ENCODE results near the gene AR.

Gene AR, protein sequence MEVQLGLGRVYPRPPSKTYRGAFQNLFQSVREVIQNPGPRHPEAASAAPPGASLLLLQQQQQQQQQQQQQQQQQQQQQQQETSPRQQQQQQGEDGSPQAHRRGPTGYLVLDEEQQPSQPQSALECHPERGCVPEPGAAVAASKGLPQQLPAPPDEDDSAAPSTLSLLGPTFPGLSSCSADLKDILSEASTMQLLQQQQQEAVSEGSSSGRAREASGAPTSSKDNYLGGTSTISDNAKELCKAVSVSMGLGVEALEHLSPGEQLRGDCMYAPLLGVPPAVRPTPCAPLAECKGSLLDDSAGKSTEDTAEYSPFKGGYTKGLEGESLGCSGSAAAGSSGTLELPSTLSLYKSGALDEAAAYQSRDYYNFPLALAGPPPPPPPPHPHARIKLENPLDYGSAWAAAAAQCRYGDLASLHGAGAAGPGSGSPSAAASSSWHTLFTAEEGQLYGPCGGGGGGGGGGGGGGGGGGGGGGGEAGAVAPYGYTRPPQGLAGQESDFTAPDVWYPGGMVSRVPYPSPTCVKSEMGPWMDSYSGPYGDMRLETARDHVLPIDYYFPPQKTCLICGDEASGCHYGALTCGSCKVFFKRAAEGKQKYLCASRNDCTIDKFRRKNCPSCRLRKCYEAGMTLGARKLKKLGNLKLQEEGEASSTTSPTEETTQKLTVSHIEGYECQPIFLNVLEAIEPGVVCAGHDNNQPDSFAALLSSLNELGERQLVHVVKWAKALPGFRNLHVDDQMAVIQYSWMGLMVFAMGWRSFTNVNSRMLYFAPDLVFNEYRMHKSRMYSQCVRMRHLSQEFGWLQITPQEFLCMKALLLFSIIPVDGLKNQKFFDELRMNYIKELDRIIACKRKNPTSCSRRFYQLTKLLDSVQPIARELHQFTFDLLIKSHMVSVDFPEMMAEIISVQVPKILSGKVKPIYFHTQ

GRCh38 chrX:67543818-67544217 lies at the start of gene AR:
AR (plus strand) TSS chrX:67544021; CDS start chrX:67545147, 1,126 bp downstream.
- peak within 1 kb of the TSS; percentile 68; the same call in 1 of the 2 replicates for H3K9ac ChIP-seq (ENCODE audit: low read depth, low read length)
- peak within 1 kb of the TSS; percentile 71 for H3K4me3 ChIP-seq (ENCODE audit: low read length)
- no peak within 1 kb of the TSS for H3K27ac ChIP-seq (ENCODE audit: low read length)
- peaks cover 48% of the 10 kb centered on the region for H3K27me3 ChIP-seq (ENCODE audit: insufficient read depth, low read length)
- H3K36me3 ChIP-seq (ENCODE audit: insufficient read depth, low read depth, low read length), result no peaks in the 10 kb centered on the region
- H3K9me3 ChIP-seq (ENCODE audit: insufficient read depth, low read depth, low read length), result no peaks in the 10 kb centered on the region
- no peaks in the 10 kb centered on the region; the same call in 1 of the 2 replicates for H3K4me1 ChIP-seq (ENCODE audit: insufficient read depth, low read length)

DNA sequence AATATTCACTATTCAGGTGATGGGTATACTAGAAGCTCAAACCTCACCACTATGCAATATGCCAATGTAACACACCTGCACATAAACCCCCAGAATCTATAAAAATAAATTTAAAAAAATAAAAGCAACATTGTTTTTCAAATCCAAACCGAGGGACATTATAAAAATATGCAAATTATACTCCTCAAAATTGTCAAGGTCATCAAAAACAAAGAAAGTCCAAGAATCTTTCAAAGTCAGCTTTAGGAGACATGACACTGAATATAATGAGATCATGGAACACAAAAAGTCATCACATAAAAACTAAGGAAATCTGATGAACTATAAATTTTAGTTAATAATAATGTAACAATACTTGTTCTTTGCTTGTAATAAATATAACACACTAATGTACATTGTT lies 43.2 kb upstream of the AR start:
- H3K4me1 ChIP-seq (ENCODE audit: insufficient read depth, low read length), result no peaks in the 10 kb centered on the region
- H3K27ac ChIP-seq (ENCODE audit: low read length), result no peak overlapping the region
- H3K27me3 ChIP-seq (ENCODE audit: insufficient read depth, low read length), result no peaks in the 10 kb centered on the region
- no peak overlapping the region for H3K9ac ChIP-seq (ENCODE audit: low read depth, low read length)
- H3K4me3 ChIP-seq (ENCODE audit: low read length), result no peak overlapping the region
- H3K36me3 ChIP-seq (ENCODE audit: insufficient read depth, low read depth, low read length), result no peaks in the 10 kb centered on the region
- no peaks in the 10 kb centered on the region for H3K9me3 ChIP-seq (ENCODE audit: insufficient read depth, low read depth, low read length)

GRCh38 chrX:67503004-67503403 lies 40.8 kb upstream of the AR start:
- H3K9ac ChIP-seq (ENCODE audit: low read depth, low read length), result no peak overlapping the region
- no peak overlapping the region for H3K27ac ChIP-seq (ENCODE audit: low read length)
- no peaks in the 10 kb centered on the region for H3K27me3 ChIP-seq (ENCODE audit: insufficient read depth, low read length)
- H3K4me3 ChIP-seq (ENCODE audit: low read length), result no peak overlapping the region
- H3K36me3 ChIP-seq (ENCODE audit: insufficient read depth, low read depth, low read length), result no peaks in the 10 kb centered on the region
- H3K4me1 ChIP-seq (ENCODE audit: insufficient read depth, low read length), result no peaks in the 10 kb centered on the region
- H3K9me3 ChIP-seq (ENCODE audit: insufficient read depth, low read depth, low read length), result no peaks in the 10 kb centered on the region

- Histone ChIP-seq H3K36me3 (ENCODE audit: insufficient read depth, low read depth, low read length) (no peaks in the 10 kb centered on the region), H3K4me3 (ENCODE audit: low read length) (no peak overlapping the region), H3K27me3 (ENCODE audit: insufficient read depth, low read length) (no peaks in the 10 kb centered on the region), H3K27ac (ENCODE audit: low read length) (no peak overlapping the region), H3K4me1 (ENCODE audit: insufficient read depth, low read length) (no peaks in the 10 kb centered on the region), H3K9me3 (ENCODE audit: insufficient read depth, low read depth, low read length) (no peaks in the 10 kb centered on the region), H3K9ac (ENCODE audit: low read depth, low read length) (no peak overlapping the region)
Observed at GRCh38 chrX:67503453-67503852, 40.4 kb upstream of the AR start.

DNA sequence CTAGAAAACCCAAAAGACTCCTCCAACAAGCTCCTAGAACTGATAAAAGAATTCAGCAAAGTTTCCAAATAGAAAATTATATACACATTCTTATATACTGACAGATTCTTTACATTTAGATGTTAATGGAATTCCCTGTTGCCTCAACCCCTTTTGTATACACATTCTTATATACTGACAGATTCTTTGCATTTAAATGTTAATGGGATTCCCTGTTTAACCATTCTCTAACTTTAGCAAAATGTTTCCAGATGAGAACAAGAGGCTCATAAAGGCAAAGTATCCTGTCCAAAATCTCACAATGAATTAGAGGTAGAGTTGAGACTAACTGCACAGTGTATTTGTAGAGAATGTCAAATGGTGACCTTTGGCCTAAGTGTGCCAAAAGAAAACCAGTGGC lies 23.1 kb upstream of the AR start:
- Histone ChIP-seq H3K4me1 (ENCODE audit: insufficient read depth, low read length) (peaks cover 14% of the 10 kb centered on the region; the same call in 1 of the 2 replicates), H3K4me3 (ENCODE audit: low read length) (no peak overlapping the region), H3K27ac (ENCODE audit: low read length) (no peak overlapping the region), H3K36me3 (ENCODE audit: insufficient read depth, low read depth, low read length) (no peaks in the 10 kb centered on the region), H3K27me3 (ENCODE audit: insufficient read depth, low read length) (no peaks in the 10 kb centered on the region), H3K9ac (ENCODE audit: low read depth, low read length) (no peak overlapping the region), H3K9me3 (ENCODE audit: insufficient read depth, low read depth, low read length) (no peaks in the 10 kb centered on the region; the same call in 1 of the 2 replicates)

DNA sequence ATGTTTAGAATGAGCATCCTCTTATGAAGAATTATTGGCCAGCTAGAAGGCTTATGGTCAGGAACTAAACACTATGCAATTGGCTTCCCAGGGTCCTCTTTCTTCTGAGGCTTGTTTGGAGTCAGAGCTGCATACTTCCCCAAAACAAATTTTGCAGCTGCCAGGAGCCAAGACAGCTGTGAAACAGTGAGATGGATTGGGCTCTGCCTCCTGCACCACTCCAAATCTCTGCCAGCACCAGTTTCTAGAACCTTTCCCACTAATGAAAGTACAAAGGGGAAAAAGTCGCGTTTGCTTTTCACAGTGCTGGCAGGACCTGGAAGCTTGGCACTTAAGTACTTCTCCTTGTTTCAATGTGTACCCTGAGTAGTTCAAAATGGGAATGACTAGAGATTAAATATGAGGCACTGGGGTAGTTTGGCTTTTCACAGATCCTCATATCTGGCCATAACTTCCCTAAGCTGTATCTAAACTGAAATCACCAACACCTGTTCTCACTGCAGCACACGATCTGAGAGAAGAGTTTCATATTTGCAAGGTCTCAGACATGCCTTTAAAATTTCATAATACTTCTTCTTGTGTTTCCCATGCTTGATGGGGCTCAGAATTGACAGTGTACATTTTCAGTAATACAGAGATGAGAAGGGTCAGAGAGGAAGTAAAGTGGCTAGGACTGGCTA lies 20.7 kb upstream of the AR start:
- Histone ChIP-seq H3K9me3 (ENCODE audit: insufficient read depth, low read depth, low read length) (no peaks in the 10 kb centered on the region; the same call in 1 of the 2 replicates), H3K4me3 (ENCODE audit: low read length) (no peak overlapping the region), H3K36me3 (ENCODE audit: insufficient read depth, low read depth, low read length) (no peaks in the 10 kb centered on the region), H3K9ac (ENCODE audit: low read depth, low read length) (no peak overlapping the region), H3K4me1 (ENCODE audit: insufficient read depth, low read length) (peaks cover 14% of the 10 kb centered on the region; the same call in 1 of the 2 replicates), H3K27ac (ENCODE audit: low read length) (no peak overlapping the region), H3K27me3 (ENCODE audit: insufficient read depth, low read length) (no peaks in the 10 kb centered on the region)

DNA sequence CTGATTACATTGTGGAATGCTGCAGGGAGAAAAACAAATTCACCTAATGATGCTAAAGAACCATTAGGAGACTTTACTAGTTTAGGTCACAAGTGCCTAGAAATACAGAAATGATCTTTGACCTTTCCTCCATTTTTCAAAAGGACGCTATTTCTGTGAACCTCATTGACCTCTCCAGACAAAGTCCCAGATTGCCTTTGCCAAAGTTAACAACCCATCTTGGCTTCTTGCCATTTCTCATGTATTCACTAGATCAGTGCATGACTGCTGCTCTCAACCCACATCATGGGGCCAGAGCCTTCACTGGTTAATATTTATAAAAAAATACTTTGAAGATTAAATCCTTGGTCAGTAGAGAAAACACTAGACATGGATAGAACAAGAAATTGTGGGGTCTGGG lies 19.9 kb upstream of the AR start:
- H3K36me3 ChIP-seq (ENCODE audit: insufficient read depth, low read depth, low read length), result no peaks in the 10 kb centered on the region
- H3K9me3 ChIP-seq (ENCODE audit: insufficient read depth, low read depth, low read length), result no peaks in the 10 kb centered on the region; the same call in 1 of the 2 replicates
- no peak overlapping the region for H3K4me3 ChIP-seq (ENCODE audit: low read length)
- no peak overlapping the region for H3K27ac ChIP-seq (ENCODE audit: low read length)
- no peak overlapping the region for H3K9ac ChIP-seq (ENCODE audit: low read depth, low read length)
- H3K27me3 ChIP-seq (ENCODE audit: insufficient read depth, low read length), result no peaks in the 10 kb centered on the region
- H3K4me1 ChIP-seq (ENCODE audit: insufficient read depth, low read length), result peaks cover 14% of the 10 kb centered on the region; the same call in 1 of the 2 replicates

DNA sequence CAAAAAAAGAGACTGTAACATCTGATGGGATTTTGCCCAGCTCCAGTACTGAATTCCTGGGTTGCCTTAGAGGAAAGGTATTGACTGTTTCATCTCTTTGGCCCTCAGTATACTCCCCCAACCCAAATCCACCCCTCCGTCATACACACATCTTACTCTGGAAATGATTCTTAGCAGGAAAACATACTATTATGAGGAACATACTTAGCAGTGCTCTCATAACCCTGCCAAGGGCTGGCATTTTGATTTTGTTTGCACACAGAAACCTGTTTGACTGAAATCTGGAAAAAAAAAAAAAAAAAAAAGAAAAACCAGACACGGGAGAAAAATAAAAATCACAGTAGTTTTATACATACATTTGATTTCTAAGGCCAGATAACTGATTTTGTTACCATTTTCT lies 19.4 kb upstream of the AR start:
- Histone ChIP-seq H3K36me3 (ENCODE audit: insufficient read depth, low read depth, low read length) (no peaks in the 10 kb centered on the region), H3K4me1 (ENCODE audit: insufficient read depth, low read length) (peaks cover 14% of the 10 kb centered on the region; the same call in 1 of the 2 replicates), H3K9me3 (ENCODE audit: insufficient read depth, low read depth, low read length) (no peaks in the 10 kb centered on the region), H3K4me3 (ENCODE audit: low read length) (no peak overlapping the region), H3K27me3 (ENCODE audit: insufficient read depth, low read length) (no peaks in the 10 kb centered on the region), H3K9ac (ENCODE audit: low read depth, low read length) (no peak overlapping the region), H3K27ac (ENCODE audit: low read length) (no peak overlapping the region)

DNA sequence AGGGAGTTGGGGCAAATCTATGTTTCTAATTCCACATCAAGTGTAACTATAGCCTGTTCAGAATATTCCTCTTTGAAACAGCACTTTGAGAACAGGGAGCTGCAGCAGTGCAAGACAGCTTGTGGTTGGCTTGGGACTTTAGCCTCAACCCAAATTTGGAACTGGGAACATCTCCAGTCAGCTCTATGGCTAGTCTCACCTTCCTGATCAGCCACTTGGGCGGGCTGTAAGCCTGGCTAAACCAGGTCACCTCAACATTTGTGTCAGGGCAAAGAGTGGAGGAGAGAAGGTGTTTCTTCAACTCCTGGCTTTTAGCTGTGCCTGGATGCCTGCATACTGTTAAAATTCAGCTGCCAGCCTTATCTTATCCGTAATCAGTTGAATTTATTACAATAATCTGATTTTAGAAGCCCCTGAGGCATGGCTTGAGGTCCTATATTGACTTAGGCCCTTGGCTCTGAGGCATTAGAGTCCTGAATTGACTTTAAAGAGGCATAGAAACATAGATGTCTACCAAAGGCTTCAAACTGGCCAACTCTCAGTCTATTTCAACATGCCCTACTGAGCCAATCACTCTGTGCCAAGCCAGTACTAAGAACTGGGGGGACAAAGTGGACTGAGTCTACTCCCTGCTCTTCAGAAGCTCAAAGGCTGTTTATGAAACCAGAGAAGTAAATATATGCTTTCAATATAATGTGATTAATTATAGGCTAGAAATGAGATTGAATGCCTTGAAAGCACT lies 18.7 kb upstream of the AR start:
- no peak overlapping the region for H3K27ac ChIP-seq (ENCODE audit: low read length)
- H3K4me1 ChIP-seq (ENCODE audit: insufficient read depth, low read length), result peaks cover 14% of the 10 kb centered on the region; the same call in 1 of the 2 replicates
- H3K9me3 ChIP-seq (ENCODE audit: insufficient read depth, low read depth, low read length), result no peaks in the 10 kb centered on the region
- no peaks in the 10 kb centered on the region for H3K27me3 ChIP-seq (ENCODE audit: insufficient read depth, low read length)
- no peak overlapping the region for H3K9ac ChIP-seq (ENCODE audit: low read depth, low read length)
- H3K4me3 ChIP-seq (ENCODE audit: low read length), result no peak overlapping the region
- H3K36me3 ChIP-seq (ENCODE audit: insufficient read depth, low read depth, low read length), result no peaks in the 10 kb centered on the region

GRCh38 chrX:67536564-67536963 lies 7.3 kb upstream of the AR start:
- no peaks in the 10 kb centered on the region for H3K9me3 ChIP-seq (ENCODE audit: insufficient read depth, low read depth, low read length)
- H3K36me3 ChIP-seq (ENCODE audit: insufficient read depth, low read depth, low read length), result no peaks in the 10 kb centered on the region
- H3K27ac ChIP-seq (ENCODE audit: low read length), result no peak overlapping the region
- H3K4me3 ChIP-seq (ENCODE audit: low read length), result no peak overlapping the region
- no peaks in the 10 kb centered on the region for H3K4me1 ChIP-seq (ENCODE audit: insufficient read depth, low read length)
- no peak overlapping the region for H3K9ac ChIP-seq (ENCODE audit: low read depth, low read length)
- no peaks in the 10 kb centered on the region for H3K27me3 ChIP-seq (ENCODE audit: insufficient read depth, low read length)

- peaks cover 13% of the 10 kb centered on the region for H3K27me3 ChIP-seq (ENCODE audit: insufficient read depth, low read length)
- H3K9ac ChIP-seq (ENCODE audit: low read depth, low read length), result no peak overlapping the region
Observed at GRCh38 chrX:67538383-67538782, 5.4 kb upstream of the AR start.

More at GRCh38 chrX:67538383-67538782, 5.4 kb upstream of the AR start:
- Histone ChIP-seq H3K9me3 (ENCODE audit: insufficient read depth, low read depth, low read length) (no peaks in the 10 kb centered on the region), H3K4me1 (ENCODE audit: insufficient read depth, low read length) (no peaks in the 10 kb centered on the region; the same call in 1 of the 2 replicates), H3K36me3 (ENCODE audit: insufficient read depth, low read depth, low read length) (no peaks in the 10 kb centered on the region), H3K4me3 (ENCODE audit: low read length) (no peak overlapping the region), H3K27ac (ENCODE audit: low read length) (no peak overlapping the region)
